Liver (tissue), 9 donors: ENCODE measurements around the gene FRMD4A. TPM values are rescaled to one million over a fixed set of nuclear protein-coding genes. Genes with fewer than 3 reads are reported as not detected.

Source experiments
- DNase-seq: peaks from one replicate; pipeline ENCODE4 v3.0.0-alpha.2; 2017; ENCODE audit warnings: low spot score
- H3K27ac ChIP-seq, 2 donors: one replicate each; pipeline ENCODE4 v1.7.0; 2013; ENCODE audit warnings: inconsistent platforms in 2 of 2, low read length in 2 of 2, control low read depth in 1 of 2, low read depth in 1 of 2, mild to moderate bottlenecking in 1 of 2
- H3K27me3 ChIP-seq, 4 donors: one replicate each; pipeline versions ENCODE4 v1.6.1 to v1.7.0; 2013; ENCODE audit warnings: low read length in 3 of 4, inconsistent platforms in 1 of 4, mild to moderate bottlenecking in 1 of 4, moderate library complexity in 1 of 4; ENCODE audit not compliant: control insufficient read depth in 4 of 4, insufficient read depth in 4 of 4
- H3K36me3 ChIP-seq, 4 donors: one replicate each; pipeline versions ENCODE4 v1.6.1 to v1.7.0; 2013; ENCODE audit warnings: low read length in 3 of 4, mild to moderate bottlenecking in 3 of 4, low read depth in 1 of 4, moderate library complexity in 1 of 4; ENCODE audit not compliant: control insufficient read depth in 4 of 4, insufficient read depth in 3 of 4
- H3K4me1 ChIP-seq, 4 donors: one replicate each; pipeline versions ENCODE4 v1.6.1 to v1.7.0; 2013; ENCODE audit warnings: low read length in 3 of 4, mild to moderate bottlenecking in 3 of 4, moderate library complexity in 1 of 4; ENCODE audit not compliant: control insufficient read depth in 4 of 4, insufficient read depth in 4 of 4
- H3K4me3 ChIP-seq, 3 donors: one replicate each; pipeline versions ENCODE4 v1.6.1 to v1.7.0; 2013; ENCODE audit warnings: low read length in 3 of 3, control low read depth in 1 of 3, low read depth in 1 of 3, mild to moderate bottlenecking in 1 of 3
- H3K9ac ChIP-seq, 2 donors: one replicate each; pipeline ENCODE4 v1.7.0; 2013; ENCODE audit warnings: low read length in 2 of 2, mild to moderate bottlenecking in 2 of 2, moderate library complexity in 2 of 2, control low read depth in 1 of 2, low read depth in 1 of 2
- H3K9me3 ChIP-seq, 4 donors: one replicate each; pipeline versions ENCODE4 v1.6.1 to v1.7.0; 2013; ENCODE audit warnings: low read length in 3 of 4; ENCODE audit not compliant: control insufficient read depth in 4 of 4
- ATF3 ChIP-seq: IDR thresholded peaks from 2 replicates; pipeline ENCODE4 v1.6.1; 2016; ENCODE audit warnings: antibody characterized with exemption
- CTCF ChIP-seq: fragments of 150-350 bp; IDR thresholded peaks from 2 replicates; pipeline ENCODE4 v1.5.1; 2017; ENCODE audit warnings: improper control_type of control experiment, low read depth, low read length; ENCODE audit not compliant: missing input control
- EGR1 ChIP-seq, 2 donors: IDR thresholded peaks; 2 replicates each; pipeline ENCODE4 v1.6.1; 2016 to 2018; ENCODE audit warnings: antibody characterized with exemption in 2 of 2, low read depth in 2 of 2
- FOXA1 ChIP-seq: IDR thresholded peaks from 2 replicates; pipeline ENCODE4 v1.6.1; 2016; ENCODE audit warnings: antibody characterized with exemption
- FOXA2 ChIP-seq: IDR thresholded peaks from 2 replicates; pipeline ENCODE4 v1.6.1; 2016; ENCODE audit warnings: antibody characterized with exemption
- GABPA ChIP-seq, 2 donors: IDR thresholded peaks in 1 of 2; conservative IDR thresholded peaks in 1 of 2; 2 replicates each; pipeline ENCODE4 v1.6.1; 2016; ENCODE audit warnings: antibody characterized with exemption in 2 of 2, mild to moderate bottlenecking in 1 of 2, moderate library complexity in 1 of 2
- HNF4A ChIP-seq, 2 donors: conservative IDR thresholded peaks; 2 replicates each; pipeline ENCODE4 v1.6.1; 2016; ENCODE audit warnings: antibody characterized with exemption in 2 of 2, mild to moderate bottlenecking in 2 of 2
- HNF4G ChIP-seq: IDR thresholded peaks from 2 replicates; pipeline ENCODE4 v1.6.1; 2016; ENCODE audit warnings: antibody characterized with exemption
- JUND ChIP-seq, 2 donors: IDR thresholded peaks; 2 replicates each; pipeline ENCODE4 v1.6.1; 2016; ENCODE audit warnings: antibody characterized with exemption in 2 of 2
- MAX ChIP-seq: IDR thresholded peaks from 2 replicates; pipeline ENCODE4 v1.6.1; 2016; ENCODE audit warnings: antibody characterized with exemption
- NR2F2 ChIP-seq: IDR thresholded peaks from 2 replicates; pipeline ENCODE4 v1.6.1; 2016; ENCODE audit warnings: antibody characterized with exemption
- RAD21 ChIP-seq, 2 donors: IDR thresholded peaks; 2 replicates each; pipeline ENCODE4 v1.6.1; 2016; ENCODE audit warnings: antibody characterized with exemption in 2 of 2, mild to moderate bottlenecking in 2 of 2
- REST ChIP-seq: IDR thresholded peaks from 2 replicates; pipeline ENCODE4 v1.6.1; 2016; ENCODE audit warnings: antibody characterized with exemption, mild to moderate bottlenecking
- RXRA ChIP-seq, 2 donors: IDR thresholded peaks; 2 replicates each; pipeline ENCODE4 v1.6.1; 2017 to 2018; ENCODE audit warnings: antibody characterized with exemption in 2 of 2, mild to moderate bottlenecking in 1 of 2
- SP1 ChIP-seq: IDR thresholded peaks from 2 replicates; pipeline ENCODE4 v1.6.1; 2018; ENCODE audit warnings: antibody characterized with exemption, mild to moderate bottlenecking
- TAF1 ChIP-seq: conservative IDR thresholded peaks from 2 replicates; pipeline ENCODE4 v1.6.1; 2016; ENCODE audit warnings: antibody characterized with exemption, mild to moderate bottlenecking
- YY1 ChIP-seq: IDR thresholded peaks from 2 replicates; pipeline ENCODE4 v1.6.1; 2016; ENCODE audit warnings: antibody characterized with exemption, mild to moderate bottlenecking
- WGBS: extraction: QIAGEN DNeasy Blood & Tissue Kit; methylation state at CpG from one replicate; pipeline ENCODE4 v1.1.7; 2013; 5-methylcytosine and 5-hydroxymethylcytosine counted together
- polyA plus RNA-seq, 2 donors: library from polyadenylated mRNA; stranded (reverse) in 1 of 2; unstranded in 1 of 2; fragments of 200-250 nt in 1 of 2; fragments of >200 nt in 1 of 2; fragmentation: Nextera tagmentation in 1 of 2; extraction: Ambion mirVana in 1 of 2; gene quantifications; one replicate each; pipeline versions ENCODE4 v1.2.1 to v1.2.3, GENCODE V29; 2013 to 2015
- total RNA-seq, 2 donors: library from RNA; depleted of rRNA; stranded (reverse); fragments of >200 nt; gene quantifications; one replicate each; pipeline ENCODE4 v1.2.3, GENCODE V29; 2014
- donor health status: healthy.
- donor health status: healthy.
- donor health status: healthy.
- donor health status: healthy.
- donor health status: healthy.

The FRMD4A gene
- total and polyA plus RNA-seq, 4 donors = 8.2 to 34.3 (median 13.1) TPM

- Histone ChIP-seq H3K27ac (no peak overlapping the region), H3K9ac (no peak overlapping the region), H3K4me1 (no peaks in the 10 kb centered on the region), H3K4me3 (no peak overlapping the region), H3K36me3 (no peaks in the 10 kb centered on the region), H3K9me3 (no peaks in the 10 kb centered on the region), H3K27me3 (no peaks in the 10 kb centered on the region)
- 88% methylated on average over 4 of the region's 4 CpGs for WGBS
- TF ChIP-seq MAX (no peak), YY1 (no peak), JUND (IDR thresholded peaks at IDR 0.05) (no peak), RXRA (IDR thresholded peaks at IDR 0.05) (no peak)
- no peak for DNase-seq
Observed at GRCh38 chr10:14118953-14119352, 211.8 kb downstream of the FRMD4A start.

GRCh38 chr10:14116837-14117236 lies 213.9 kb downstream of the FRMD4A start:
- no peak overlapping the region for H3K9ac ChIP-seq
- no peak for DNase-seq
- H3K4me3 ChIP-seq = no peak overlapping the region
- H3K27ac ChIP-seq = no peak overlapping the region
- no peaks in the 10 kb centered on the region for H3K4me1 ChIP-seq
- TF ChIP-seq RXRA (IDR thresholded peaks at IDR 0.05) (no peak), JUND (IDR thresholded peaks at IDR 0.05) (no peak), TAF1 (no peak), RAD21 (IDR thresholded peaks at IDR 0.05) (no peak), GABPA (IDR thresholded peaks at IDR 0.05 in 1 of 2, conservative IDR thresholded peaks at IDR 0.05 in 1 of 2) (no peak), MAX (no peak)
- H3K36me3 ChIP-seq = no peaks in the 10 kb centered on the region
- H3K9me3 ChIP-seq = no peaks in the 10 kb centered on the region
- H3K27me3 ChIP-seq = no peaks in the 10 kb centered on the region

- Histone ChIP-seq H3K4me3 (no peak overlapping the region), H3K36me3 (no peaks in the 10 kb centered on the region), H3K27me3 (no peaks in the 10 kb centered on the region), H3K9me3 (no peaks in the 10 kb centered on the region), H3K27ac (no peak overlapping the region), H3K4me1 (no peaks in the 10 kb centered on the region), H3K9ac (no peak overlapping the region)
- TF ChIP-seq YY1 (no peak), REST (no peak), NR2F2 (no peak), RAD21 (IDR thresholded peaks at IDR 0.05) (no peak), FOXA1 (no peak), RXRA (IDR thresholded peaks at IDR 0.05) (no peak), ATF3 (no peak), TAF1 (no peak), CTCF (no peak), JUND (IDR thresholded peaks at IDR 0.05) (no peak), EGR1 (IDR thresholded peaks at IDR 0.05; ENCODE audit: low read depth in 2 of 2) (no peak), FOXA2 (no peak), HNF4G (no peak), SP1 (no peak), HNF4A (conservative IDR thresholded peaks at IDR 0.05) (no peak)
- 90% methylated on average over 8 of the region's 8 CpGs for WGBS
- no peak for DNase-seq
Observed at GRCh38 chr10:14116021-14116420, 214.7 kb downstream of the FRMD4A start.
